Progenitor cell of endocrine pancreas (in vitro differentiated cells): ENCODE data around the gene ASTE1. TPM values are rescaled to one million over a fixed set of nuclear protein-coding genes. Genes with fewer than 3 reads are reported as not detected.

Experiments
- DNase-seq: peaks from one replicate; pipeline ENCODE4 v3.0.0; 2021; ENCODE audit warnings: low spot score; ENCODE audit not compliant: unreplicated experiment
- H3K27ac Mint-ChIP-seq: 2 replicates; pipeline ENCODE4 v1.8.0; 2021; ENCODE audit warnings: mild to moderate bottlenecking, moderate library complexity, mixed read lengths
- H3K27me3 Mint-ChIP-seq: 2 replicates; pipeline ENCODE4 v1.8.0; 2021; ENCODE audit warnings: mixed read lengths
- H3K36me3 Mint-ChIP-seq: 2 replicates; pipeline ENCODE4 v1.8.0; 2022; ENCODE audit warnings: mixed read lengths; ENCODE audit not compliant: insufficient read depth
- H3K4me1 Mint-ChIP-seq: 2 replicates; pipeline ENCODE4 v1.8.0; 2021; ENCODE audit warnings: low read depth, mixed read lengths
- H3K4me3 Mint-ChIP-seq: 2 replicates; pipeline ENCODE4 v1.8.0; 2021; ENCODE audit warnings: low read depth, mild to moderate bottlenecking, moderate library complexity, mixed read lengths
- H3K9me3 Mint-ChIP-seq: 2 replicates; pipeline ENCODE4 v1.8.0; 2021; ENCODE audit warnings: low read depth, mixed read lengths
- CTCF ChIP-seq: fragments of 200-600 bp; sonication (generic); IDR thresholded peaks from one replicate; pipeline ENCODE4 v1.5.0; 2021; ENCODE audit warnings: antibody characterized with exemption, mild to moderate bottlenecking; ENCODE audit not compliant: unreplicated experiment
- total RNA-seq: library from RNA; stranded (reverse); gene quantifications from 2 replicates; pipeline ENCODE4 v1.2.1, GENCODE V29; 2021

The ASTE1 gene
- total RNA-seq, 1 donor from 2014 or later = 8.6 TPM

- H3K36me3 Mint-ChIP-seq = peaks cover 14% of the 10 kb centered on the region
- no peaks in the 10 kb centered on the region for H3K4me1 Mint-ChIP-seq
- peaks cover 8% of the 10 kb centered on the region for H3K9me3 Mint-ChIP-seq
- no peak for DNase-seq
- no peak overlapping the region for H3K4me3 Mint-ChIP-seq
- TF ChIP-seq CTCF = no peak
- no peak overlapping the region for H3K27ac Mint-ChIP-seq
- H3K27me3 Mint-ChIP-seq = no peaks in the 10 kb centered on the region
Observed at GRCh38 chr3:131038326-131038725, 11.7 kb upstream of the ASTE1 start.

DNA sequence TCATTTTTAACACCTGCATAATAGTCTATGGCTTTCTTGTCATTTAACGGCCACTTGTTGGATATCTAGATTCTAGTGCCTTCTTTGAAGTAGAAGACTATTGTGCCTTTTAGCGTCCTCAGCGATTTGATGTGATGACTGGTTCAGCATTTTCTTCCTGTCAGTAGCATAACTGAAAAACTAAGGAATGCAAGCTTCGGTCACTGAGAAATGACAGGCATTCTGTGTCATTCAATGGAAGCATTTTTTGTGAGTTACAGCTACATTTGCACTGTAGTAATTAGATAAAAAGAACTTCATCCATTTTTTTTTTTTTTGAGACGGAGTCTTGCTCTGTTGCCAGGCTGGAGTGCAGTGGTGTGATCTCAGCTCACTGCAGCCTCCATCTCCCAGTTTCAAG lies 10.4 kb upstream of the ASTE1 start:
- H3K9me3 Mint-ChIP-seq = peaks cover 5% of the 10 kb centered on the region
- no peak for DNase-seq
- no peaks in the 10 kb centered on the region for H3K4me1 Mint-ChIP-seq
- no peaks in the 10 kb centered on the region for H3K27me3 Mint-ChIP-seq
- H3K4me3 Mint-ChIP-seq = no peak overlapping the region
- H3K36me3 Mint-ChIP-seq = peaks cover 10% of the 10 kb centered on the region
- no peak overlapping the region for H3K27ac Mint-ChIP-seq
- no peak for TF ChIP-seq CTCF

GRCh38 chr3:131036200-131036816 lies 9.7 kb upstream of the ASTE1 start:
- TF ChIP-seq CTCF = no peak
- no peak overlapping the region for H3K27ac Mint-ChIP-seq
- peaks cover under 1% of the 10 kb centered on the region for H3K9me3 Mint-ChIP-seq
- H3K27me3 Mint-ChIP-seq = no peaks in the 10 kb centered on the region
- H3K36me3 Mint-ChIP-seq = peaks cover 9% of the 10 kb centered on the region
- no peak for DNase-seq
- no peaks in the 10 kb centered on the region for H3K4me1 Mint-ChIP-seq
- H3K4me3 Mint-ChIP-seq = no peak overlapping the region

DNA sequence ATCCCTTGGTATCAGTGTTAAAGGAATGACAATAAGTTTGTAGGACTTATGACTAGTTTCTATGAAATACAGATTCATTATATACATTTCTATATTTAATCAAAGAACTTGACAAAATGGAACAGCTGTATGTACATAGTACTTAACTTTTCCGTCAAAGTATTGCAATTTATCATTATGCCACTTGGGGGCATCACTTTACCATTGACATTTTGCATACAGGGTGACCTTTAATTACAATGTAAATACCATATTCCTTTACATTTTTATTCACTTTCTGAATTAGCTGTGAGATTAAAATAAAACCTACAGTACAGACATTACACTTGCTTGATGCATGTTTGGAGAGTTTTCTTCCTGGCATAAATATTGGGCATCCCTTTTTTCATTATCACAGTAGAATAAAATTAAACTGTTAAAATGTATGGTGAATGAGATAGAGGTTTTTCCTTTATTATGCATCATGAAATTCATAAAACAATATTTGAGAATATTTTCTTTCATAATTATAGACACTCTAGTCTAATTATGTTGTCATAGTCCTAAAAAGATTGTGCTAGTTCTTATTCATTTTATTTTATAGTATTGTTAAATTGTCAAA lies 7.0 kb upstream of the ASTE1 start:
- Mint-ChIP-seq H3K36me3 (peaks cover 8% of the 10 kb centered on the region), H3K4me3 (no peak overlapping the region), H3K4me1 (no peaks in the 10 kb centered on the region), H3K9me3 (no peaks in the 10 kb centered on the region), H3K27ac (no peak overlapping the region), H3K27me3 (no peaks in the 10 kb centered on the region)
- peak; percentile 72 for TF ChIP-seq CTCF
- no peak for DNase-seq

DNA sequence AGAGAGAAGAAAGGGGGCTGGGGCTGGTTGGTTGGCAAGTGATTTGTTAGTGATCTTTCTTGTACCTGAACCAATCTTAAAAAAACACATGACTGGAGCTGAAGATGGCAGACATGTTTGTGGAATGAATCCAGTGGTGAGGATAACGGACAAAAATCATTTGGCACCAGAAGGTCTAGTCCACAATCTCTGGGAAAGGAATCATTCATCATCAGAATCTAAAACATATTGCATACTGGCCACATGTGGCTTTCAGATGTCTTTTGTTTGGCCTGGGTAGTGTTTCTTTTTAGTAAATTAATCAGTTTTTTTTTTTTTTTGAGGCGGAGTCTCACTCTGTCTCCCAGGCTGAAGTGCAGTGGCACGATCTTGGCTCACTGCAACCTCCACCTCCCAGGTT lies 5.0 kb upstream of the ASTE1 start:
- H3K27me3 Mint-ChIP-seq = no peaks in the 10 kb centered on the region
- no peak overlapping the region for H3K4me3 Mint-ChIP-seq
- no peak for DNase-seq
- no peak for TF ChIP-seq CTCF
- no peak overlapping the region for H3K27ac Mint-ChIP-seq
- H3K9me3 Mint-ChIP-seq = no peaks in the 10 kb centered on the region
- H3K4me1 Mint-ChIP-seq = peaks cover 6% of the 10 kb centered on the region
- peaks cover 8% of the 10 kb centered on the region for H3K36me3 Mint-ChIP-seq
